Measurements from ENCODE around the gene LSM14B.
A peak's percentile ranks its signal among the peaks of the same experiment; 100 is the strongest.

The LSM14B gene

GRCh38 chr20:62122654-62123449 is 577 bp downstream of the LSM14B start:
- Histone ChIP-seq H2AFZ (peak overlapping the region; percentile 64), H3K79me2 (peaks cover 23% of the 10 kb centered on the region), H3K9ac (peak overlapping the region; percentile 23), H3K27ac (peak overlapping the region; percentile 42), H3K36me3 (ENCODE audit: control insufficient read depth, insufficient read depth, low read length) (no peaks in the 10 kb centered on the region), H3K4me2 (ENCODE audit: low read length) (peak overlapping the region; percentile 87), H3K4me3 (ENCODE audit: low read depth, low read length) (peak overlapping the region; percentile 71), H3K27me3 (ENCODE audit: control insufficient read depth, insufficient read depth, low read length) (no peaks in the 10 kb centered on the region), H3K4me1 (peaks cover 6% of the 10 kb centered on the region), H3K9me3 (ENCODE audit: control insufficient read depth, low read length) (no peaks in the 10 kb centered on the region)
- TF ChIP-seq CTCF (IDR thresholded peaks at IDR 0.05), result no peak

- Histone ChIP-seq H3K4me2 (ENCODE audit: low read length) (peak overlapping the region; percentile 87), H3K9ac (peak overlapping the region; percentile 23), H3K79me2 (peaks cover 23% of the 10 kb centered on the region), H2AFZ (peak overlapping the region; percentile 64), H3K27me3 (ENCODE audit: control insufficient read depth, insufficient read depth, low read length) (no peaks in the 10 kb centered on the region), H3K4me3 (ENCODE audit: low read depth, low read length) (peak overlapping the region; percentile 71), H3K36me3 (ENCODE audit: control insufficient read depth, insufficient read depth, low read length) (no peaks in the 10 kb centered on the region), H3K4me1 (peaks cover 6% of the 10 kb centered on the region), H3K27ac (peak overlapping the region; percentile 42), H3K9me3 (ENCODE audit: control insufficient read depth, low read length) (no peaks in the 10 kb centered on the region)
- no peak for TF ChIP-seq CTCF (IDR thresholded peaks at IDR 0.05)
Observed at GRCh38 chr20:62123450-62124118, 1.3 kb downstream of the LSM14B start.

- Histone ChIP-seq H3K79me2 (peaks cover 26% of the 10 kb centered on the region), H3K27me3 (ENCODE audit: control insufficient read depth, insufficient read depth, low read length) (no peaks in the 10 kb centered on the region), H3K4me2 (ENCODE audit: low read length) (no peak overlapping the region), H3K36me3 (ENCODE audit: control insufficient read depth, insufficient read depth, low read length) (no peaks in the 10 kb centered on the region), H3K9ac (no peak overlapping the region), H3K27ac (no peak overlapping the region), H2AFZ (no peak overlapping the region), H3K9me3 (ENCODE audit: control insufficient read depth, low read length) (no peaks in the 10 kb centered on the region), H3K4me3 (ENCODE audit: low read depth, low read length) (no peak overlapping the region), H3K4me1 (peaks cover 6% of the 10 kb centered on the region)
- TF ChIP-seq CTCF (IDR thresholded peaks at IDR 0.05), result no peak
Observed at GRCh38 chr20:62126141-62126540, 3.9 kb downstream of the LSM14B start.

GRCh38 chr20:62127799-62128198 is 5.5 kb downstream of the LSM14B start:
- Histone ChIP-seq H3K79me2 (peaks cover 32% of the 10 kb centered on the region), H3K27ac (no peak overlapping the region), H3K27me3 (ENCODE audit: control insufficient read depth, insufficient read depth, low read length) (no peaks in the 10 kb centered on the region), H3K9ac (no peak overlapping the region), H3K9me3 (ENCODE audit: control insufficient read depth, low read length) (no peaks in the 10 kb centered on the region), H3K36me3 (ENCODE audit: control insufficient read depth, insufficient read depth, low read length) (no peaks in the 10 kb centered on the region), H3K4me2 (ENCODE audit: low read length) (no peak overlapping the region), H2AFZ (no peak overlapping the region), H3K4me3 (ENCODE audit: low read depth, low read length) (no peak overlapping the region), H3K4me1 (peaks cover 6% of the 10 kb centered on the region)
- no peak for TF ChIP-seq CTCF (IDR thresholded peaks at IDR 0.05)
